Left lung (tissue), 10 donors: Measurements from ENCODE around the gene CISH. TPM values are rescaled to one million over a fixed set of nuclear protein-coding genes. Genes with fewer than 3 reads are reported as not detected.

Experiments
- ATAC-seq: fragments of 200-7000 bp; cut with Tn5 transposase; one replicate; pipeline ENCODE4 v1.9.1; 2020; ENCODE audit warnings: moderate library complexity
- DNase-seq, 4 donors: peaks; one replicate each; pipeline ENCODE4 v3.0.0-alpha.2; 2013 to 2020
- H3K27ac ChIP-seq, 2 donors: fragments of 200-600 bp; sonication (generic) in 1 of 2; one replicate each; pipeline versions ENCODE4 v1.5.0 to v1.8.0; 2020 to 2021
- H3K27me3 ChIP-seq, 2 donors: fragments of 200-600 bp; sonication (generic) in 1 of 2; one replicate each; pipeline versions ENCODE4 v1.5.0 to v1.8.0; 2020 to 2021
- H3K36me3 ChIP-seq, 2 donors: fragments of 200-600 bp; sonication (generic) in 1 of 2; one replicate each; pipeline versions ENCODE4 v1.5.0 to v1.8.0; 2020 to 2021
- H3K4me1 ChIP-seq, 2 donors: fragments of 200-600 bp; one replicate each; pipeline ENCODE4 v1.8.0; 2021
- H3K4me3 ChIP-seq, 2 donors: fragments of 200-600 bp; sonication (generic) in 1 of 2; one replicate each; pipeline versions ENCODE4 v1.5.0 to v1.8.0; 2020 to 2021; ENCODE audit warnings: mild to moderate bottlenecking in 1 of 2
- H3K9me3 ChIP-seq, 2 donors: fragments of 200-600 bp; sonication (generic) in 1 of 2; one replicate each; pipeline versions ENCODE4 v1.5.0 to v1.8.0; 2020 to 2021
- intact Hi-C, 2 donors: fragments of 100-400 bp; cut with DNase I; formaldehyde crosslinking; loops; one replicate each; pipeline versions ENCODE4 v1.11.2 to v1.14.2; 2022
- polyA plus RNA-seq, 6 donors: library from polyadenylated mRNA; unstranded; fragments of 120-200 nt; gene quantifications; one replicate each; pipeline ENCODE4 v1.2.1, GENCODE V29; 2013; ENCODE audit not compliant: insufficient read length in 6 of 6
- total RNA-seq, 2 donors: library from RNA; stranded (reverse); fragmentation: NEBNext Ultra II Directional; extraction: Animal tissue kit (Norgen Biotek cat#: 25700); gene quantifications; one replicate each; pipeline ENCODE4 v1.2.1, GENCODE V29; 2021
- TF ChIP-seq, protein P1 (sequence below), 2 donors: fragments of 200-600 bp; sonication (generic) in 1 of 2; IDR thresholded peaks; one replicate each; pipeline versions ENCODE4 v1.5.0 to v1.8.0; 2021; ENCODE audit warnings: antibody characterized with exemption in 2 of 2
- donor health status: DM: no; HTN: yes; CAD: no.
- donor health status: DM: no; HTN: no; CAD: no.

CISH gene
- total and polyA plus RNA-seq, 8 donors: 20.2 to 55.2 (median 26.5) TPM

DNA sequence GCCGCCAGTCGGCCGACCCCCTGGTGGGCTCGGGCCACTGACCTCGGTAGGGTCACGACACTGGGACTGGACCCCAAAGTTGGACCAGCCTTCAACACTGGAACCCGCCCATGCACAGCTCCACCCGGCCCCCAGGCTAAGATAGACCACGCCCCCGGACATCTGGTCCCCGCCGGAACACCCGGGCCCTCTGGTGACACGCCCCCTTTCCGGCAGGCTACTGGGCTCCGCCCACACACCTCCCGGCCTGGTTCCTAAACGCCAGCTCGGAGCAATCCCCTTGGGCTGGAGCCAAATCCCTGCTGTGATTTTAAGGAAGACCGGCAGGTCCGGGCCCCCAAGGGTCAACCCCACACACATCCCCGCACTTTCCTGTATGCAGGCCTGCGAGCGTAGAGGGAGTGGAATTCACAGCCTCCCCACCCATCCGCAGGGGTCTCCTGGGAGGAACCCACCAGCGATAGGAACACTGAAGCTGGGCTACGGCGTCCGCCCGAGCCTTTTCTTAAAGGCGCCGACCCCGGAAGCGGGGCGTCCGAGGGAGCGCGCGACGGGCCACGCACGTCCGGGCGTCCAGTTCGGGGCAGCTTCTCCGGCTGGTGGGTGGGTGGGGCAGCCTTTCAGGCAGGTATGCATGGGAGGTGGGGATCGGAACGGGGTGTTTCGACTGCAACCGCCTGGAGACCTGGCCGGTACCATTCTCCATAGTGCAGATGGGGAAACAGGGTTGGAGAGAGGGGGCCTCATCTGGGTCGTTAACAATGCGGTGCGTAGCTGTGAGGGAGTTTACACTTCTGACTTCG, 42.4 kb downstream of the CISH start, which contains the start of gene HEMK1:
TSS of gene HEMK1 (plus strand) at position 576 of the 803 bp plus-strand sequence. CDS start 1,583 bp downstream, outside the sequence.
- intact Hi-C loops: no loop called here
- Histone ChIP-seq H3K4me1 (peaks cover 11 to 65% of the 10 kb centered on the region in 2 donors), H3K36me3 (no peaks in the 10 kb centered on the region), H3K27ac (peak within 1 kb of the TSS; percentile 87 to 91), H3K4me3 (peak within 1 kb of the TSS; percentile 70 to 84), H3K9me3 (no peaks in the 10 kb centered on the region), H3K27me3 (no peaks in the 10 kb centered on the region)
- TF ChIP-seq, protein P1, sequence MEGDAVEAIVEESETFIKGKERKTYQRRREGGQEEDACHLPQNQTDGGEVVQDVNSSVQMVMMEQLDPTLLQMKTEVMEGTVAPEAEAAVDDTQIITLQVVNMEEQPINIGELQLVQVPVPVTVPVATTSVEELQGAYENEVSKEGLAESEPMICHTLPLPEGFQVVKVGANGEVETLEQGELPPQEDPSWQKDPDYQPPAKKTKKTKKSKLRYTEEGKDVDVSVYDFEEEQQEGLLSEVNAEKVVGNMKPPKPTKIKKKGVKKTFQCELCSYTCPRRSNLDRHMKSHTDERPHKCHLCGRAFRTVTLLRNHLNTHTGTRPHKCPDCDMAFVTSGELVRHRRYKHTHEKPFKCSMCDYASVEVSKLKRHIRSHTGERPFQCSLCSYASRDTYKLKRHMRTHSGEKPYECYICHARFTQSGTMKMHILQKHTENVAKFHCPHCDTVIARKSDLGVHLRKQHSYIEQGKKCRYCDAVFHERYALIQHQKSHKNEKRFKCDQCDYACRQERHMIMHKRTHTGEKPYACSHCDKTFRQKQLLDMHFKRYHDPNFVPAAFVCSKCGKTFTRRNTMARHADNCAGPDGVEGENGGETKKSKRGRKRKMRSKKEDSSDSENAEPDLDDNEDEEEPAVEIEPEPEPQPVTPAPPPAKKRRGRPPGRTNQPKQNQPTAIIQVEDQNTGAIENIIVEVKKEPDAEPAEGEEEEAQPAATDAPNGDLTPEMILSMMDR (IDR thresholded peaks at IDR 0.05): no peak
- DNase-seq: peak; percentile 97 to 99 (median 98)
- ATAC-seq: peak; percentile 88

- Histone ChIP-seq H3K36me3 (no peaks in the 10 kb centered on the region), H3K4me3 (peak within 1 kb of the TSS; percentile 70 to 84), H3K27ac (peak within 1 kb of the TSS; percentile 62 to 87), H3K4me1 (peaks cover 11 to 49% of the 10 kb centered on the region in 2 donors), H3K9me3 (no peaks in the 10 kb centered on the region), H3K27me3 (no peaks in the 10 kb centered on the region)
- DNase-seq (peak; percentile 85 to 98 (median 93)), ATAC-seq (peak; percentile 78)
- intact Hi-C loops: no loop called here
- TF ChIP-seq, protein P1 (IDR thresholded peaks at IDR 0.05): no peak
Measured at GRCh38 chr3:50567386-50568167, 44.0 kb downstream of the CISH start, which contains the start of gene C3orf18. Gene C3orf18 (minus strand): TSS chr3:50567747. CDS start chr3:50565699, 2,048 bp downstream.

DNA sequence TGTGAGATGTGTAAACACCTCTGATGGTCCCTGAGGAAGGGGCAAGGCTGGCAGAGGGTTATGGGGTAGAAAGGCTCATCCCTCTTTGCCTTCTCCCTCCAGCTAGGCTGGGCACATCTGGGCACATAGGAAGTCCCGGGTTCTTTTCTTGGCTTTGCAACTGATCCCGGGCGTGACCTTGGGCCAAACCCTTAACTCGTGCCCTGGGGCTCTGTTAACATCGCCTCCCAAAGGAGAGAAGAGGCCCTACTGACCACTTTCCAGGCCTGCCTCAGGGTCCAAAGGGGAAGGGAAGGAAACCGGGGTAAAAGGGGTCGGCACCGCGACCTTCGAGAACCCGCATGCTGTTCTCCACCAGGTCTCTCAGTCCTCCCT, 44.6 kb downstream of the CISH start:
- Histone ChIP-seq H3K27ac (peak overlapping the region in 1 of 2 donors; percentile 58), H3K4me1 (peaks cover 9 to 43% of the 10 kb centered on the region in 2 donors), H3K9me3 (no peaks in the 10 kb centered on the region), H3K4me3 (peak overlapping the region; percentile 67 to 84), H3K27me3 (no peaks in the 10 kb centered on the region), H3K36me3 (no peaks in the 10 kb centered on the region)
- intact Hi-C loops: no loop called here
- DNase-seq (no peak), ATAC-seq (no peak)
- TF ChIP-seq, protein P1 (IDR thresholded peaks at IDR 0.05): no peak

- Histone ChIP-seq H3K9me3 (no peaks in the 10 kb centered on the region), H3K4me1 (peaks cover 4 to 21% of the 10 kb centered on the region in 2 donors), H3K4me3 (no peak overlapping the region), H3K27ac (no peak overlapping the region), H3K27me3 (no peaks in the 10 kb centered on the region), H3K36me3 (no peaks in the 10 kb centered on the region)
- TF ChIP-seq, protein P1 (IDR thresholded peaks at IDR 0.05): no peak
- intact Hi-C loops: no loop called here
- ATAC-seq (no peak), DNase-seq (no peak)
Measured at GRCh38 chr3:50564321-50564720, 47.3 kb downstream of the CISH start.

DNA sequence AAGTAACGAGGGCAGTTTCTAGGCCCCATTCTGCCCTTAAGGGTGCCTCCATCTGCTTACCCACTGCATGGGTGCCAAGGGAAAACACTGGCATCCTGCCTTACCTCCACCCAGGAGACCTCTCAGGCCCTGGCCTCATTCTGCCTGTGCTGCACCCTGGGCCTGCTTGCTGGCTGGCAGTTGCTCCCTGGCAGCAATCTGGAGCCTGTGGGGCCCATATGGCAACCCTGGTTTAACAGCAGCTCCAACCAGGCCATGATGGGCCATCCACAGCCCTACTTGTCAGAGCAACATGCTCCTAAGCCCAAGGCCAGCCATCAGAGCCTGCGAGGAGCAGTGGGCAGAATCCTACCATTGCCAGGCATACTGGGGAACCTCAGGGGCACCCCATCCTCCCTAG, 47.7 kb downstream of the CISH start:
- Histone ChIP-seq H3K27me3 (no peaks in the 10 kb centered on the region), H3K36me3 (no peaks in the 10 kb centered on the region), H3K9me3 (no peaks in the 10 kb centered on the region), H3K27ac (no peak overlapping the region), H3K4me1 (peaks cover 4 to 21% of the 10 kb centered on the region in 2 donors), H3K4me3 (no peak overlapping the region)
- TF ChIP-seq, protein P1 (IDR thresholded peaks at IDR 0.05): no peak
- intact Hi-C loops: no loop called here
- no peak for DNase-seq
- no peak for ATAC-seq
